ENCODE data around the gene ZYG11A. TPM values are rescaled to one million over a fixed set of nuclear protein-coding genes. Genes with fewer than 3 reads are reported as not detected.
A peak's percentile ranks its signal among the peaks of the same experiment; 100 is the strongest.

ZYG11A gene
- total RNA-seq, 4 donors from 2014 or later = not detected

DNA sequence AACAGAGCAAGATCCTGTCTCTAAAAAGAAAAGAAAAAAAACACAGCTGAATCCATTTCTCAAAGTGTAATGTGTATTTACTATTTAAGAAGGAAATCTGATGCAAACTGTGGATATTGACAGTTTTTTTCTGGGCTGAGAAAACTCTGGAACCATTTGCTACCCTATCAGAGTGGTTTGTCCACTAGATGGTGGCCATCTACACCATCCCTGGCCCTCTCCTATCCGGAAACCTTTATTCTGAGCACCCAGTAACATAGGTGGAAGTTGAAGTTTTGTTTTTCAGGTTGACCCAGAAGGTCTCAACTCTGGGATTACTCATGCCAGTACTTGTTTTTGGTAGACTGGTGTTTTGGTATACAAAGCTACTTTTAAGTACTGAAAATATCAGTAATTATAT lies 58.8 kb downstream of the ZYG11A start:
- no peak for DNase-seq
- Histone ChIP-seq H3K36me3 (no peaks in the 10 kb centered on the region), H3K27ac (no peak overlapping the region), H3K27me3 (no peaks in the 10 kb centered on the region), H3K9me3 (no peaks in the 10 kb centered on the region), H3K4me3 (no peak overlapping the region), H3K4me1 (peaks cover 0 to 3% (median 0%) of the 10 kb centered on the region in 4 donors)
- TF ChIP-seq POLR2A (IDR thresholded peaks at IDR 0.05) = no peak
- TF ChIP-seq, protein P1, sequence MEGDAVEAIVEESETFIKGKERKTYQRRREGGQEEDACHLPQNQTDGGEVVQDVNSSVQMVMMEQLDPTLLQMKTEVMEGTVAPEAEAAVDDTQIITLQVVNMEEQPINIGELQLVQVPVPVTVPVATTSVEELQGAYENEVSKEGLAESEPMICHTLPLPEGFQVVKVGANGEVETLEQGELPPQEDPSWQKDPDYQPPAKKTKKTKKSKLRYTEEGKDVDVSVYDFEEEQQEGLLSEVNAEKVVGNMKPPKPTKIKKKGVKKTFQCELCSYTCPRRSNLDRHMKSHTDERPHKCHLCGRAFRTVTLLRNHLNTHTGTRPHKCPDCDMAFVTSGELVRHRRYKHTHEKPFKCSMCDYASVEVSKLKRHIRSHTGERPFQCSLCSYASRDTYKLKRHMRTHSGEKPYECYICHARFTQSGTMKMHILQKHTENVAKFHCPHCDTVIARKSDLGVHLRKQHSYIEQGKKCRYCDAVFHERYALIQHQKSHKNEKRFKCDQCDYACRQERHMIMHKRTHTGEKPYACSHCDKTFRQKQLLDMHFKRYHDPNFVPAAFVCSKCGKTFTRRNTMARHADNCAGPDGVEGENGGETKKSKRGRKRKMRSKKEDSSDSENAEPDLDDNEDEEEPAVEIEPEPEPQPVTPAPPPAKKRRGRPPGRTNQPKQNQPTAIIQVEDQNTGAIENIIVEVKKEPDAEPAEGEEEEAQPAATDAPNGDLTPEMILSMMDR (IDR thresholded peaks at IDR 0.05) = no peak

DNA sequence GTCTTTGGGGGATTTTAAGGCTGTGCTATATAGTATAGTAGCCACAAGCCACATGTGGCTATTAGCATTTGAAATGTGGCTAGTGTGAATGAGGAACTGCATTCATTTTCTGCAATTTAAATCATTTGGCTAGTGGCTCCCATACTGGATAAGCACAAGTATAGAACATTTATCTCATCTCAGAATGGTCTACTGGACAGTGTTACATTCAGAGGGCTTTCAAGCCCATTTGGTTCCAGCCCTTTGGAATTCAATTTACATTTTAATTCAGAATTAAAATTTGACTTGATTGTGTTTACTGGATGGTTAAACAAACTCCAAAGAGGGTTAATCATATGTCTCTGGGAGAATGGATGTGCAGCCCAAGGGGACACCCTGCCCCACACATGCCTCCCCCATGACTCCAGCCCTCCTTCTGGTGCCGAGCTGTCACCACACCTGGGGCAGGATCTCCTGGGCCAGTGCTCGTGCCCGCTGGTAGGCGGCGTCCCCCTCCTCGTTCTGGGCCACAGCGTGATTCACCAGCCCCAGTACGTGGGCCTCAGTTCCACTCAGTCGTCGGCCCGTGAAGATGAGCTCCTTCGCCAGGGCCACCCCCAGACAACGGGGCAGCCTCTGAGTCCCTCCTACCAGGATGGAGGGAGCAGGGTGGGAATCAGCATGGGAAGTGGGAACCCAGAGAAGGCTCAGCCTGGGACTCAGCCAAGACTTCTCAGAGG lies 61.8 kb downstream of the ZYG11A start:
- Histone ChIP-seq H3K36me3 (no peaks in the 10 kb centered on the region), H3K4me1 (peaks cover 0 to 4% (median 0%) of the 10 kb centered on the region in 4 donors), H3K27me3 (no peaks in the 10 kb centered on the region), H3K27ac (no peak overlapping the region), H3K4me3 (no peak overlapping the region), H3K9me3 (no peaks in the 10 kb centered on the region)
- TF ChIP-seq, protein P1 (IDR thresholded peaks at IDR 0.05) = no peak
- DNase-seq = no peak

DNA sequence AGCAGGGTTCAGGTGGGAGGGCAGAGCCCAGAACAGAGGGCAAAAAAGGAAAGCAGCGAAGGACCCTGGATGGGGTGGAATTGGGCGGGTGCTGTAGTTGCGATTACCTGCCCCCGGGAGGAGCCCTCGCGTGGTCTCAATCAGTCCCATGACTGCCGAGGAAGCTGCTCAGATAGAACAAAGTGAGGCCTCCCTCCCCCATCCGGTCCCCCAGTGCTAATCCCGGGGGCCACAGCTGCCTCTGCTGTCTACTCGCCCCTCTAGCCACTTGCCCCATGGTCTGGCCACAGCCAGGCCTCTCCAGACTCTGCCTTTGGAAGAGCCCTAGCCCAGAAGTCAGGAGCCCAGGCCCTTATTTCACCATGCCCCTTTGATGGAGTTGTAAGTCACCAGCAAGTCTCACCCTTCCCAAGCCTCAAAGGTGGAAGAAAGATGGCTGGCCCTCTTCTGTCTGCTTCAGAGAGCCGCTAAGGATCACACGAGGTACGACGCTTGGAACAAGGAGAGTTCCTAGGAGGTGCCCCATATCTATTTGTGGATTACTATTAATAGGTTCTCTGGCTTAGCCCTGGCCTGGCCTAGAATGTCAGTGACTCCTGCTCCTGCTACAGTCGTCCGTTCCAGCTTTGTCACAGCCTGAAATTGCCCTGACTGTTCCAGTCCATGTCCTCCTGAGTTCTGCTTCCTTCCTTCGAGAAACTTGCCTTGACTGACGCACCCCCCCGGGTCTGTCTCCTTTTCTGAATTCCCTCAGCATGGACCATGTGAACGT lies 62.6 kb downstream of the ZYG11A start:
- no peak for DNase-seq
- Histone ChIP-seq H3K27me3 (no peaks in the 10 kb centered on the region), H3K9me3 (no peaks in the 10 kb centered on the region), H3K4me3 (no peak overlapping the region), H3K4me1 (peaks cover 0 to 4% (median 0%) of the 10 kb centered on the region in 4 donors), H3K27ac (no peak overlapping the region), H3K36me3 (no peaks in the 10 kb centered on the region)
- TF ChIP-seq, protein P1 (IDR thresholded peaks at IDR 0.05) = peak in 4 of 6 experiments; percentile 11 to 35 (median 23)
- TF ChIP-seq POLR2A (IDR thresholded peaks at IDR 0.05) = no peak

DNA sequence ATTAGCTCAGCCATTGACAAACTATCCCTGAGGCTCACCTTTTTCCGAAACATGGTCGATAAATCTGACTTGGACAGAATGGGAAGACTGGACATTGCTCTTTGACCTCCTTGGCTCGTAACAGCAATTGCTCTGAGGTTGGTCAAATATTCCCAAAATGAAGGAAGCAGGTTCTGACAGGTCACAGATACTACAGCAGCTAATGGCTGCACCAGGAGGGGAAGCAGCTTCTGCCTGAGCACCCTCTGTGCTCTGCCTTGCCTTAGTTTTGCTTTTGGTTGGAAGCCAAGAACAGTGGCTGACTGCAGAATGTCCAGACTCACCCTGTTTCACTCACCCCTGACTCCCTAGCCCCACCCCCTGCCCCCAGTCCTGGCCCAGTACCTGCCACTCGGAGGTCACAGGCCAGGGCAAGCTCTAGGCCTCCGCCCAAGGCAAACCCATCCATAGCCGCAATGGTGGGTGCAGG lies 63.6 kb downstream of the ZYG11A start:
- H3K27ac ChIP-seq = no peak overlapping the region
- peaks cover 0 to 4% (median 0%) of the 10 kb centered on the region in 4 donors for H3K4me1 ChIP-seq
- DNase-seq = no peak
- no peaks in the 10 kb centered on the region for H3K27me3 ChIP-seq
- no peaks in the 10 kb centered on the region for H3K9me3 ChIP-seq
- H3K4me3 ChIP-seq = no peak overlapping the region
- peaks cover 0 to 4% (median 0%) of the 10 kb centered on the region in 3 donors for H3K36me3 ChIP-seq
- TF ChIP-seq POLR2A (IDR thresholded peaks at IDR 0.05) = no peak
- TF ChIP-seq, protein P1 (IDR thresholded peaks at IDR 0.05) = no peak

DNA sequence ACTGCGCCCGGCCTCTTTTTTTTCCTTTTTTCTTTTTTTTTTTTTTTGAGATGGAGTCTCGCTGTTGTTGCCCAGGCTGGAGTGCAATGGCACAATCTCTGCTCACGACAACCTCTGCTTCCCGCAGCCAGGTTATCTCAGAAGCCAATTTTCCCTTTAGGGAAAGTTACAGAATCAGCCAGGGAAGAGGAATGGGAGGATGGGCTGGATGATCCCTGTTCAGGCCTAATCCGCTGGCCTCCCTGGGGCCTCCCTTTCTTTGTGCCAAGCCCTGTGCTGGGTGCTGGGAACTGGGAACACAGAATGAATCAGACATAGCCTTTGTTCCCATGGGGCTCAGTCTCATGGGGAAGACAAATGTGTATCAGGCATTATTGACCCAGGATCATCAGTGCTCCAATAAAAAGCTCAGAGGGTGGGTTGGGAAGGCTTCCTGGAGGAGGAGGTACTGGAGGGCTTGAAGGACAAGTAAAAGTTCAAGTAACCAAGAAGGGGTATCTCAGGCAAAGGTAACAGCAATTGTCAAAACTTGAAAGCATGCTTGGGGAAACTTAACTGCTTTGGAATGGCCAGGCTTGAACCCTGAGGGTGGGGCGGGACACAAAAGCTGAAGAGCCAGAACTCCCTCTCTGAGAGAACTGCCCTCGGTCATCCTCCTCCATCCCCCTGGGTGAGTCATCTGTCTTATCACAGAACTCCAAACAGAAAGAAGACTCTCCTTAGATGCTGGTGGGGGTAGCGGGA lies 64.7 kb downstream of the ZYG11A start:
- Histone ChIP-seq H3K27ac (no peak overlapping the region), H3K36me3 (peaks cover 0 to 11% (median 0%) of the 10 kb centered on the region in 3 donors), H3K9me3 (no peaks in the 10 kb centered on the region), H3K4me1 (peaks cover 0 to 4% (median 0%) of the 10 kb centered on the region in 4 donors), H3K4me3 (no peak overlapping the region), H3K27me3 (no peaks in the 10 kb centered on the region)
- DNase-seq = no peak
- TF ChIP-seq, protein P1 (IDR thresholded peaks at IDR 0.05) = no peak
- TF ChIP-seq POLR2A (IDR thresholded peaks at IDR 0.05) = no peak
